Measurements from ENCODE around the gene CACNA1E. TPM values are rescaled to one million over a fixed set of nuclear protein-coding genes. Genes with fewer than 3 reads are reported as not detected.

The CACNA1E gene
- total RNA-seq, 1 experiment from 2014 or later: 0.46 TPM

GRCh38 chr1:181630398-181630797 is 147.1 kb downstream of the CACNA1E start:
- no peak overlapping the region for H3K4me3 Mint-ChIP-seq
- Histone ChIP-seq H4K5ac (ENCODE audit: insufficient read length, low read depth, low read length) (no peak overlapping the region), H2BK5ac (ENCODE audit: insufficient read length, low read length) (no peak overlapping the region), H3K4ac (ENCODE audit: low read depth, low read length) (no peak overlapping the region), H3K9me3 (ENCODE audit: control insufficient read depth, low read depth, low read length) (no peaks in the 10 kb centered on the region), H3K18ac (ENCODE audit: insufficient read length, low read depth, low read length) (no peak overlapping the region), H3K4me1 (ENCODE audit: insufficient read depth, low read length) (no peaks in the 10 kb centered on the region), H4K8ac (replicated peaks; ENCODE audit: insufficient read length, low read depth, low read length) (no peak overlapping the region), H2BK120ac (ENCODE audit: low read depth, low read length, poor library complexity, severe bottlenecking) (no peak overlapping the region), H4K20me1 (ENCODE audit: control insufficient read depth, insufficient read depth, insufficient read length) (no peaks in the 10 kb centered on the region), H3K79me1 (ENCODE audit: insufficient read depth, low read depth, low read length, poor library complexity, severe bottlenecking) (no peaks in the 10 kb centered on the region), H3K27me3 (ENCODE audit: insufficient read depth, low read length) (no peaks in the 10 kb centered on the region), H3K14ac (ENCODE audit: insufficient read depth, low read length) (no peak overlapping the region), H3K27ac (ENCODE audit: insufficient read length, low read depth, low read length) (no peak overlapping the region), H4K91ac (ENCODE audit: insufficient read length, low read depth, low read length) (no peak overlapping the region), H3T11ph (ENCODE audit: low read length) (no peak overlapping the region), H2AK5ac (ENCODE audit: insufficient read length, low read length) (no peak overlapping the region), H2AFZ (ENCODE audit: low read length) (no peak overlapping the region), H3K4me2 (ENCODE audit: insufficient read depth, insufficient read length, low read length) (no peak overlapping the region), H3K23me2 (ENCODE audit: insufficient read length, low read depth, low read length, poor library complexity, severe bottlenecking) (no peaks in the 10 kb centered on the region), H3K9ac (ENCODE audit: extremely low read depth, insufficient read length, low read length) (no peak overlapping the region), H2BK15ac (ENCODE audit: low read depth, low read length) (no peak overlapping the region), H2BK20ac (ENCODE audit: low read depth, low read length, poor library complexity, severe bottlenecking) (no peak overlapping the region), H3K79me2 (ENCODE audit: insufficient read depth, low read length) (no peaks in the 10 kb centered on the region), H2BK12ac (ENCODE audit: insufficient read length, low read depth, low read length) (no peak overlapping the region), H3K56ac (ENCODE audit: insufficient read length, low read depth, low read length) (no peak overlapping the region), H3K23ac (ENCODE audit: insufficient read length, low read depth, low read length) (no peak overlapping the region)
- TF ChIP-seq CTCF (conservative IDR thresholded peaks at IDR 0.05): no peak
- peaks cover 4% of the 10 kb centered on the region for H3K27me3 Mint-ChIP-seq (ENCODE audit: low read depth)
- H3K27ac Mint-ChIP-seq: no peak overlapping the region; a peak in 1 of 7 replicates
- DNase-seq: no peak
- no peaks in the 10 kb centered on the region; a peak in 1 of 7 replicates for H3K36me3 Mint-ChIP-seq (ENCODE audit: insufficient read depth in 1 of 3, low read depth in 3 of 3)
- WGBS (ENCODE audit: extremely low coverage, insufficient read length, low lambda C conversion rate): no CpG with 5 or more reads among the region's 2 CpGs
- H3K4me1 Mint-ChIP-seq: peaks cover 0 to 12% of the 10 kb centered on the region in 2 experiments; a peak in 2 of 4 replicates
- H3K9me3 Mint-ChIP-seq: no peaks in the 10 kb centered on the region
